H9 (cell line): Measurements from ENCODE around the gene RGS9. TPM values are rescaled to one million over a fixed set of nuclear protein-coding genes. Genes with fewer than 3 reads are reported as not detected.
"Not testable (repeated sequence)": the region's sequence is repeated elsewhere in the genome, so short reads cannot be mapped to it uniquely, and the experiment has no call there.

Experiments used
- DNase-seq: peaks from one replicate; pipeline ENCODE4 v3.0.0-alpha.2; 2017
- H2AFZ ChIP-seq: one replicate; pipeline ENCODE4 v1.6.1; 2013; ENCODE audit warnings: mild to moderate bottlenecking, low read length, control low read depth, moderate library complexity
- H2AK5ac ChIP-seq: 2 replicates; pipeline ENCODE4 v1.6.1; 2013; ENCODE audit warnings: low read length, control low read depth, mixed read lengths; ENCODE audit not compliant: insufficient read length
- H2BK120ac ChIP-seq: one replicate; pipeline ENCODE4 v1.6.1; 2013; ENCODE audit warnings: low read depth, mild to moderate bottlenecking, low read length, control low read depth, inconsistent platforms; ENCODE audit not compliant: poor library complexity, severe bottlenecking
- H2BK12ac ChIP-seq: 2 replicates; pipeline ENCODE4 v1.6.1; 2013; ENCODE audit warnings: low read length, control low read depth, mixed read lengths, low read depth; ENCODE audit not compliant: insufficient read length
- H2BK15ac ChIP-seq: 2 replicates; pipeline ENCODE4 v1.6.1; 2013; ENCODE audit warnings: low read depth, low read length, control low read depth
- H2BK20ac ChIP-seq: one replicate; pipeline ENCODE4 v1.6.1; 2013; ENCODE audit warnings: low read depth, mild to moderate bottlenecking, low read length, control low read depth, inconsistent platforms; ENCODE audit not compliant: poor library complexity, severe bottlenecking
- H2BK5ac ChIP-seq: 2 replicates; pipeline ENCODE4 v1.6.1; 2013; ENCODE audit warnings: low read length, control low read depth, mixed read lengths; ENCODE audit not compliant: insufficient read length
- H3K14ac ChIP-seq: 2 replicates; pipeline ENCODE4 v1.6.1; 2013; ENCODE audit warnings: low read length, control low read depth; ENCODE audit not compliant: insufficient read depth
- H3K18ac ChIP-seq: 2 replicates; pipeline ENCODE4 v1.6.1; 2013; ENCODE audit warnings: low read depth, mild to moderate bottlenecking, mixed read lengths, low read length, control low read depth; ENCODE audit not compliant: insufficient read length
- H3K23ac ChIP-seq: 2 replicates; pipeline ENCODE4 v1.6.1; 2013; ENCODE audit warnings: low read length, control low read depth, mixed read lengths, low read depth; ENCODE audit not compliant: insufficient read length
- H3K23me2 ChIP-seq: 2 replicates; pipeline ENCODE4 v1.6.1; 2013; ENCODE audit warnings: low read depth, mild to moderate bottlenecking, mixed read lengths, low read length, control low read depth; ENCODE audit not compliant: insufficient read length, poor library complexity, severe bottlenecking
- H3K27ac ChIP-seq: 2 replicates; pipeline ENCODE4 v1.5.1; 2013; ENCODE audit warnings: low read length, control low read depth, mixed read lengths, low read depth; ENCODE audit not compliant: insufficient read length
- H3K27me3 ChIP-seq: 2 replicates; pipeline ENCODE4 v1.6.1; 2013; ENCODE audit warnings: low read length, control low read depth, inconsistent platforms; ENCODE audit not compliant: insufficient read depth
- H3K4ac ChIP-seq: 2 replicates; pipeline ENCODE4 v1.6.1; 2013; ENCODE audit warnings: low read depth, mild to moderate bottlenecking, control low read depth, inconsistent platforms, low read length, moderate library complexity
- H3K4me1 ChIP-seq: 2 replicates; pipeline ENCODE4 v1.6.1; 2013; ENCODE audit warnings: low read length, control low read depth, inconsistent platforms; ENCODE audit not compliant: insufficient read depth
- H3K4me2 ChIP-seq: 2 replicates; pipeline ENCODE4 v1.6.1; 2013; ENCODE audit warnings: low read length, control low read depth, mixed read lengths; ENCODE audit not compliant: insufficient read length, insufficient read depth
- H3K56ac ChIP-seq: 2 replicates; pipeline ENCODE4 v1.6.1; 2013; ENCODE audit warnings: low read depth, mild to moderate bottlenecking, mixed read lengths, low read length, control low read depth; ENCODE audit not compliant: insufficient read length
- H3K79me1 ChIP-seq: 2 replicates; pipeline ENCODE4 v1.6.1; 2013; ENCODE audit warnings: low read depth, mild to moderate bottlenecking, moderate library complexity, low read length, control low read depth, inconsistent platforms; ENCODE audit not compliant: insufficient read depth, poor library complexity, severe bottlenecking
- H3K79me2 ChIP-seq: 2 replicates; pipeline ENCODE4 v1.6.1; 2013; ENCODE audit warnings: low read length, control low read depth, inconsistent platforms; ENCODE audit not compliant: insufficient read depth
- H3K9ac ChIP-seq: 2 replicates; pipeline ENCODE4 v1.6.1; 2013; ENCODE audit warnings: low read length, control low read depth, mixed read lengths; ENCODE audit not compliant: insufficient read length; ENCODE audit errors: extremely low read depth
- H3K9me3 ChIP-seq: one replicate; pipeline ENCODE4 v1.6.1; 2013; ENCODE audit warnings: low read depth, low read length, inconsistent platforms; ENCODE audit not compliant: control insufficient read depth
- H3T11ph ChIP-seq: one replicate; pipeline ENCODE4 v1.6.1; 2013; ENCODE audit warnings: mild to moderate bottlenecking, low read length, control low read depth, inconsistent platforms
- H4K20me1 ChIP-seq: one replicate; pipeline ENCODE4 v1.6.1; 2013; ENCODE audit not compliant: control insufficient read depth, insufficient read length, insufficient read depth
- H4K5ac ChIP-seq: 2 replicates; pipeline ENCODE4 v1.6.1; 2013; ENCODE audit warnings: low read depth, mild to moderate bottlenecking, mixed read lengths, low read length, control low read depth; ENCODE audit not compliant: insufficient read length
- H4K8ac ChIP-seq: replicated peaks from 2 replicates; pipeline ENCODE4 v1.6.1; 2013; ENCODE audit warnings: low read length, control low read depth, mixed read lengths, low read depth; ENCODE audit not compliant: insufficient read length
- H4K91ac ChIP-seq: 2 replicates; pipeline ENCODE4 v1.6.1; 2013; ENCODE audit warnings: low read depth, mild to moderate bottlenecking, moderate library complexity, mixed read lengths, low read length, control low read depth; ENCODE audit not compliant: insufficient read length
- H3K27ac Mint-ChIP-seq, 3 experiments: 2 replicates in 2 of 3; 3 replicates in 1 of 3; pipeline ENCODE4 v1.8.0; 2020 to 2021; ENCODE audit warnings: mixed read lengths in 3 of 3, mild to moderate bottlenecking in 1 of 3, moderate library complexity in 1 of 3
- H3K27me3 Mint-ChIP-seq: 2 replicates; pipeline ENCODE4 v1.8.0; 2021; ENCODE audit warnings: low read depth, mild to moderate bottlenecking, moderate library complexity, mixed read lengths
- H3K36me3 Mint-ChIP-seq, 3 experiments: 2 replicates in 2 of 3; 3 replicates in 1 of 3; pipeline ENCODE4 v1.8.0; 2020 to 2021; ENCODE audit warnings: low read depth in 3 of 3, mixed read lengths in 3 of 3; ENCODE audit not compliant: insufficient read depth in 1 of 3
- H3K4me1 Mint-ChIP-seq, 2 experiments: 2 replicates each; pipeline ENCODE4 v1.8.0; 2020; ENCODE audit warnings: mixed read lengths in 2 of 2
- H3K4me3 Mint-ChIP-seq, 2 experiments: 2 replicates in 1 of 2; 3 replicates in 1 of 2; pipeline ENCODE4 v1.8.0; 2020 to 2021; ENCODE audit warnings: mild to moderate bottlenecking in 2 of 2, mixed read lengths in 2 of 2, moderate library complexity in 1 of 2
- H3K9me3 Mint-ChIP-seq, 2 experiments: 2 replicates in 1 of 2; 3 replicates in 1 of 2; pipeline ENCODE4 v1.8.0; 2020; ENCODE audit warnings: mild to moderate bottlenecking in 2 of 2, mixed read lengths in 2 of 2, moderate library complexity in 1 of 2
- CTCF ChIP-seq: fragments of 200-600 bp; sonication (generic); conservative IDR thresholded peaks from 3 replicates; pipeline ENCODE4 v1.8.0; 2021; ENCODE audit warnings: antibody characterized with exemption, mild to moderate bottlenecking
- WGBS: extraction: QIAGEN DNeasy Blood & Tissue Kit; methylation state at CpG from one replicate; pipeline ENCODE4 v1.1.7; 2013; ENCODE audit warnings: missing lambda C conversion rate, low lambda C conversion rate, mixed read lengths; ENCODE audit not compliant: insufficient read length; ENCODE audit errors: extremely low coverage; 5-methylcytosine and 5-hydroxymethylcytosine counted together
- total RNA-seq: library from RNA; stranded (reverse); gene quantifications from 2 replicates; pipeline ENCODE4 v1.2.1, GENCODE V29; 2021

The RGS9 gene
- total RNA-seq, 1 experiment from 2014 or later: 12.0 TPM

GRCh38 chr17:65115839-65116238, 21.3 kb upstream of the RGS9 start:
- WGBS: no CpG with 5 or more reads among the region's 3 CpGs
- no peak overlapping the region for H3K27ac ChIP-seq
- no peak overlapping the region for H3K18ac ChIP-seq
- peaks cover 0 to 2% of the 10 kb centered on the region in 2 experiments; a peak in 2 of 4 replicates for H3K4me1 Mint-ChIP-seq
- peaks cover 9% of the 10 kb centered on the region for H3K27me3 Mint-ChIP-seq
- H3K36me3 Mint-ChIP-seq: peaks cover 0 to 5% (median 0%) of the 10 kb centered on the region in 3 experiments; a peak in 2 of 7 replicates
- H3K9me3 Mint-ChIP-seq: no peaks in the 10 kb centered on the region
- no peaks in the 10 kb centered on the region for H3K79me2 ChIP-seq
- no peak for DNase-seq
- no peaks in the 10 kb centered on the region for H3K79me1 ChIP-seq
- H4K91ac ChIP-seq: no peak overlapping the region
- H3K9ac ChIP-seq: no peak overlapping the region
- no peak for TF ChIP-seq CTCF
- no peak overlapping the region for H2AK5ac ChIP-seq
- H2BK15ac ChIP-seq: no peak overlapping the region
- H3K14ac ChIP-seq: no peak overlapping the region
- H3K56ac ChIP-seq: no peak overlapping the region
- H3K9me3 ChIP-seq: no peaks in the 10 kb centered on the region
- H3K4ac ChIP-seq: no peak overlapping the region
- no peak overlapping the region for H4K8ac ChIP-seq
- H3K4me2 ChIP-seq: no peak overlapping the region
- H2BK5ac ChIP-seq: no peak overlapping the region
- no peaks in the 10 kb centered on the region for H3K4me1 ChIP-seq
- no peak overlapping the region for H2BK20ac ChIP-seq
- no peak overlapping the region for H2BK12ac ChIP-seq
- H4K5ac ChIP-seq: no peak overlapping the region
- no peak overlapping the region for H3T11ph ChIP-seq
- no peak overlapping the region for H2BK120ac ChIP-seq
- H3K4me3 Mint-ChIP-seq: no peak overlapping the region
- H2AFZ ChIP-seq: no peak overlapping the region
- H3K23me2 ChIP-seq: no peaks in the 10 kb centered on the region
- no peak overlapping the region for H3K23ac ChIP-seq
- H3K27me3 ChIP-seq: no peaks in the 10 kb centered on the region
- no peaks in the 10 kb centered on the region for H4K20me1 ChIP-seq
- peak overlapping the region in 1 of 3 experiments; percentile 12; a peak in 1 of 7 replicates for H3K27ac Mint-ChIP-seq

- not testable (repeated sequence) for H2BK20ac ChIP-seq, DNase-seq, H3K9me3 Mint-ChIP-seq, H3K4me1 ChIP-seq, H3K23ac ChIP-seq, H3K4me1 Mint-ChIP-seq, H4K20me1 ChIP-seq, H2BK5ac ChIP-seq, H3K79me1 ChIP-seq, H3K27me3 Mint-ChIP-seq, H3K4ac ChIP-seq, H4K5ac ChIP-seq, H3T11ph ChIP-seq, H2AFZ ChIP-seq, H3K56ac ChIP-seq, H3K79me2 ChIP-seq, H2BK12ac ChIP-seq, H4K91ac ChIP-seq, H2BK15ac ChIP-seq, H3K27ac Mint-ChIP-seq, H2BK120ac ChIP-seq, H3K27me3 ChIP-seq, H3K27ac ChIP-seq, H3K36me3 Mint-ChIP-seq, H3K9me3 ChIP-seq, H3K9ac ChIP-seq, H3K4me2 ChIP-seq, H3K4me3 Mint-ChIP-seq, H3K18ac ChIP-seq, H3K14ac ChIP-seq, H2AK5ac ChIP-seq, H3K23me2 ChIP-seq, H4K8ac ChIP-seq
- no CpG with 5 or more reads among the region's 5 CpGs for WGBS
Measured at GRCh38 chr17:65116515-65116914, 20.7 kb upstream of the RGS9 start.
